H9 (cell line): Measurements from ENCODE around the gene DIPK1B. TPM values are rescaled to one million over a fixed set of nuclear protein-coding genes. Genes with fewer than 3 reads are reported as not detected.

ENCODE experiments used
- DNase-seq: peaks from one replicate; pipeline ENCODE4 v3.0.0-alpha.2; 2017
- H2AFZ ChIP-seq: one replicate; pipeline ENCODE4 v1.6.1; 2013; ENCODE audit warnings: mild to moderate bottlenecking, low read length, control low read depth, moderate library complexity
- H2AK5ac ChIP-seq: 2 replicates; pipeline ENCODE4 v1.6.1; 2013; ENCODE audit warnings: low read length, control low read depth, mixed read lengths; ENCODE audit not compliant: insufficient read length
- H2BK120ac ChIP-seq: one replicate; pipeline ENCODE4 v1.6.1; 2013; ENCODE audit warnings: low read depth, mild to moderate bottlenecking, low read length, control low read depth, inconsistent platforms; ENCODE audit not compliant: poor library complexity, severe bottlenecking
- H2BK12ac ChIP-seq: 2 replicates; pipeline ENCODE4 v1.6.1; 2013; ENCODE audit warnings: low read length, control low read depth, mixed read lengths, low read depth; ENCODE audit not compliant: insufficient read length
- H2BK15ac ChIP-seq: 2 replicates; pipeline ENCODE4 v1.6.1; 2013; ENCODE audit warnings: low read depth, low read length, control low read depth
- H2BK20ac ChIP-seq: one replicate; pipeline ENCODE4 v1.6.1; 2013; ENCODE audit warnings: low read depth, mild to moderate bottlenecking, low read length, control low read depth, inconsistent platforms; ENCODE audit not compliant: poor library complexity, severe bottlenecking
- H2BK5ac ChIP-seq: 2 replicates; pipeline ENCODE4 v1.6.1; 2013; ENCODE audit warnings: low read length, control low read depth, mixed read lengths; ENCODE audit not compliant: insufficient read length
- H3K14ac ChIP-seq: 2 replicates; pipeline ENCODE4 v1.6.1; 2013; ENCODE audit warnings: low read length, control low read depth; ENCODE audit not compliant: insufficient read depth
- H3K18ac ChIP-seq: 2 replicates; pipeline ENCODE4 v1.6.1; 2013; ENCODE audit warnings: low read depth, mild to moderate bottlenecking, mixed read lengths, low read length, control low read depth; ENCODE audit not compliant: insufficient read length
- H3K23ac ChIP-seq: 2 replicates; pipeline ENCODE4 v1.6.1; 2013; ENCODE audit warnings: low read length, control low read depth, mixed read lengths, low read depth; ENCODE audit not compliant: insufficient read length
- H3K23me2 ChIP-seq: 2 replicates; pipeline ENCODE4 v1.6.1; 2013; ENCODE audit warnings: low read depth, mild to moderate bottlenecking, mixed read lengths, low read length, control low read depth; ENCODE audit not compliant: insufficient read length, poor library complexity, severe bottlenecking
- H3K27ac ChIP-seq: 2 replicates; pipeline ENCODE4 v1.5.1; 2013; ENCODE audit warnings: low read length, control low read depth, mixed read lengths, low read depth; ENCODE audit not compliant: insufficient read length
- H3K27me3 ChIP-seq: 2 replicates; pipeline ENCODE4 v1.6.1; 2013; ENCODE audit warnings: low read length, control low read depth, inconsistent platforms; ENCODE audit not compliant: insufficient read depth
- H3K4ac ChIP-seq: 2 replicates; pipeline ENCODE4 v1.6.1; 2013; ENCODE audit warnings: low read depth, mild to moderate bottlenecking, control low read depth, inconsistent platforms, low read length, moderate library complexity
- H3K4me1 ChIP-seq: 2 replicates; pipeline ENCODE4 v1.6.1; 2013; ENCODE audit warnings: low read length, control low read depth, inconsistent platforms; ENCODE audit not compliant: insufficient read depth
- H3K4me2 ChIP-seq: 2 replicates; pipeline ENCODE4 v1.6.1; 2013; ENCODE audit warnings: low read length, control low read depth, mixed read lengths; ENCODE audit not compliant: insufficient read length, insufficient read depth
- H3K56ac ChIP-seq: 2 replicates; pipeline ENCODE4 v1.6.1; 2013; ENCODE audit warnings: low read depth, mild to moderate bottlenecking, mixed read lengths, low read length, control low read depth; ENCODE audit not compliant: insufficient read length
- H3K79me1 ChIP-seq: 2 replicates; pipeline ENCODE4 v1.6.1; 2013; ENCODE audit warnings: low read depth, mild to moderate bottlenecking, moderate library complexity, low read length, control low read depth, inconsistent platforms; ENCODE audit not compliant: insufficient read depth, poor library complexity, severe bottlenecking
- H3K79me2 ChIP-seq: 2 replicates; pipeline ENCODE4 v1.6.1; 2013; ENCODE audit warnings: low read length, control low read depth, inconsistent platforms; ENCODE audit not compliant: insufficient read depth
- H3K9ac ChIP-seq: 2 replicates; pipeline ENCODE4 v1.6.1; 2013; ENCODE audit warnings: low read length, control low read depth, mixed read lengths; ENCODE audit not compliant: insufficient read length; ENCODE audit errors: extremely low read depth
- H3K9me3 ChIP-seq: one replicate; pipeline ENCODE4 v1.6.1; 2013; ENCODE audit warnings: low read depth, low read length, inconsistent platforms; ENCODE audit not compliant: control insufficient read depth
- H3T11ph ChIP-seq: one replicate; pipeline ENCODE4 v1.6.1; 2013; ENCODE audit warnings: mild to moderate bottlenecking, low read length, control low read depth, inconsistent platforms
- H4K20me1 ChIP-seq: one replicate; pipeline ENCODE4 v1.6.1; 2013; ENCODE audit not compliant: control insufficient read depth, insufficient read length, insufficient read depth
- H4K5ac ChIP-seq: 2 replicates; pipeline ENCODE4 v1.6.1; 2013; ENCODE audit warnings: low read depth, mild to moderate bottlenecking, mixed read lengths, low read length, control low read depth; ENCODE audit not compliant: insufficient read length
- H4K8ac ChIP-seq: replicated peaks from 2 replicates; pipeline ENCODE4 v1.6.1; 2013; ENCODE audit warnings: low read length, control low read depth, mixed read lengths, low read depth; ENCODE audit not compliant: insufficient read length
- H4K91ac ChIP-seq: 2 replicates; pipeline ENCODE4 v1.6.1; 2013; ENCODE audit warnings: low read depth, mild to moderate bottlenecking, moderate library complexity, mixed read lengths, low read length, control low read depth; ENCODE audit not compliant: insufficient read length
- H3K27ac Mint-ChIP-seq, 3 experiments: 2 replicates in 2 of 3; 3 replicates in 1 of 3; pipeline ENCODE4 v1.8.0; 2020 to 2021; ENCODE audit warnings: mixed read lengths in 3 of 3, mild to moderate bottlenecking in 1 of 3, moderate library complexity in 1 of 3
- H3K27me3 Mint-ChIP-seq: 2 replicates; pipeline ENCODE4 v1.8.0; 2021; ENCODE audit warnings: low read depth, mild to moderate bottlenecking, moderate library complexity, mixed read lengths
- H3K36me3 Mint-ChIP-seq, 3 experiments: 2 replicates in 2 of 3; 3 replicates in 1 of 3; pipeline ENCODE4 v1.8.0; 2020 to 2021; ENCODE audit warnings: low read depth in 3 of 3, mixed read lengths in 3 of 3; ENCODE audit not compliant: insufficient read depth in 1 of 3
- H3K4me1 Mint-ChIP-seq, 2 experiments: 2 replicates each; pipeline ENCODE4 v1.8.0; 2020; ENCODE audit warnings: mixed read lengths in 2 of 2
- H3K4me3 Mint-ChIP-seq, 2 experiments: 2 replicates in 1 of 2; 3 replicates in 1 of 2; pipeline ENCODE4 v1.8.0; 2020 to 2021; ENCODE audit warnings: mild to moderate bottlenecking in 2 of 2, mixed read lengths in 2 of 2, moderate library complexity in 1 of 2
- H3K9me3 Mint-ChIP-seq, 2 experiments: 2 replicates in 1 of 2; 3 replicates in 1 of 2; pipeline ENCODE4 v1.8.0; 2020; ENCODE audit warnings: mild to moderate bottlenecking in 2 of 2, mixed read lengths in 2 of 2, moderate library complexity in 1 of 2
- WGBS: extraction: QIAGEN DNeasy Blood & Tissue Kit; methylation state at CpG from one replicate; pipeline ENCODE4 v1.1.7; 2013; ENCODE audit warnings: missing lambda C conversion rate, low lambda C conversion rate, mixed read lengths; ENCODE audit not compliant: insufficient read length; ENCODE audit errors: extremely low coverage; 5-methylcytosine and 5-hydroxymethylcytosine counted together
- total RNA-seq: library from RNA; stranded (reverse); gene quantifications from 2 replicates; pipeline ENCODE4 v1.2.1, GENCODE V29; 2021
- TF ChIP-seq, protein P1 (sequence below): fragments of 200-600 bp; sonication (generic); conservative IDR thresholded peaks from 3 replicates; pipeline ENCODE4 v1.8.0; 2021; ENCODE audit warnings: antibody characterized with exemption, mild to moderate bottlenecking

Gene DIPK1B
- total RNA-seq, 1 experiment from 2014 or later, result 40.3 TPM

- no peak for DNase-seq
- Histone ChIP-seq H3K4me1 (no peaks in the 10 kb centered on the region), H3K79me1 (no peaks in the 10 kb centered on the region), H3K23me2 (peaks cover 3% of the 10 kb centered on the region), H3K9ac (no peak overlapping the region), H3T11ph (no peak overlapping the region), H2BK5ac (no peak overlapping the region), H4K5ac (no peak overlapping the region), H3K79me2 (no peaks in the 10 kb centered on the region), H4K20me1 (no peaks in the 10 kb centered on the region), H2AFZ (no peak overlapping the region), H4K91ac (no peak overlapping the region), H2BK12ac (no peak overlapping the region), H2AK5ac (no peak overlapping the region), H3K4ac (no peak overlapping the region), H4K8ac (no peak overlapping the region), H3K27ac (no peak overlapping the region), H3K4me2 (no peak overlapping the region), H3K27me3 (no peaks in the 10 kb centered on the region), H3K14ac (no peak overlapping the region; the same call in 1 of the 2 replicates), H2BK15ac (no peak overlapping the region), H3K23ac (no peak overlapping the region), H2BK20ac (no peak overlapping the region), H2BK120ac (no peak overlapping the region), H3K56ac (no peak overlapping the region), H3K18ac (no peak overlapping the region), H3K9me3 (no peaks in the 10 kb centered on the region)
- peaks cover 0 to 9% of the 10 kb centered on the region in 2 experiments; a peak in 1 of 4 replicates for H3K4me1 Mint-ChIP-seq
- WGBS, result no CpG with 5 or more reads among the region's 22 CpGs
- TF ChIP-seq, protein P1, sequence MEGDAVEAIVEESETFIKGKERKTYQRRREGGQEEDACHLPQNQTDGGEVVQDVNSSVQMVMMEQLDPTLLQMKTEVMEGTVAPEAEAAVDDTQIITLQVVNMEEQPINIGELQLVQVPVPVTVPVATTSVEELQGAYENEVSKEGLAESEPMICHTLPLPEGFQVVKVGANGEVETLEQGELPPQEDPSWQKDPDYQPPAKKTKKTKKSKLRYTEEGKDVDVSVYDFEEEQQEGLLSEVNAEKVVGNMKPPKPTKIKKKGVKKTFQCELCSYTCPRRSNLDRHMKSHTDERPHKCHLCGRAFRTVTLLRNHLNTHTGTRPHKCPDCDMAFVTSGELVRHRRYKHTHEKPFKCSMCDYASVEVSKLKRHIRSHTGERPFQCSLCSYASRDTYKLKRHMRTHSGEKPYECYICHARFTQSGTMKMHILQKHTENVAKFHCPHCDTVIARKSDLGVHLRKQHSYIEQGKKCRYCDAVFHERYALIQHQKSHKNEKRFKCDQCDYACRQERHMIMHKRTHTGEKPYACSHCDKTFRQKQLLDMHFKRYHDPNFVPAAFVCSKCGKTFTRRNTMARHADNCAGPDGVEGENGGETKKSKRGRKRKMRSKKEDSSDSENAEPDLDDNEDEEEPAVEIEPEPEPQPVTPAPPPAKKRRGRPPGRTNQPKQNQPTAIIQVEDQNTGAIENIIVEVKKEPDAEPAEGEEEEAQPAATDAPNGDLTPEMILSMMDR, result no peak
- peaks cover 0 to 3% (median 0%) of the 10 kb centered on the region in 3 experiments; a peak in 2 of 7 replicates for H3K36me3 Mint-ChIP-seq
- H3K27me3 Mint-ChIP-seq, result peaks cover 16% of the 10 kb centered on the region
- no peak overlapping the region for H3K4me3 Mint-ChIP-seq
- H3K27ac Mint-ChIP-seq, result no peak overlapping the region
- peaks cover 8% of the 10 kb centered on the region in 2 experiments for H3K9me3 Mint-ChIP-seq
Observed at GRCh38 chr9:136747161-136748060, 35.0 kb downstream of the DIPK1B start.
